Nucleus accumbens (tissue), 56 donors: ENCODE data around the gene ZNF764.
"Not testable (repeated sequence)": the region's sequence is repeated elsewhere in the genome, so short reads cannot be mapped to it uniquely, and the experiment has no call there.

Experiments
- DNase-seq, 56 donors: peaks; one replicate each; lab custom pipeline; 2025; lab: John Stamatoyannopoulos, UW

Gene ZNF764

GRCh38 chr16:30551781-30552180 is 6.4 kb downstream of the ZNF764 start:
- DNase-seq: no peak

GRCh38 chr16:30548416-30549253 is 9.5 kb downstream of the ZNF764 start:
- no peak for DNase-seq

DNA sequence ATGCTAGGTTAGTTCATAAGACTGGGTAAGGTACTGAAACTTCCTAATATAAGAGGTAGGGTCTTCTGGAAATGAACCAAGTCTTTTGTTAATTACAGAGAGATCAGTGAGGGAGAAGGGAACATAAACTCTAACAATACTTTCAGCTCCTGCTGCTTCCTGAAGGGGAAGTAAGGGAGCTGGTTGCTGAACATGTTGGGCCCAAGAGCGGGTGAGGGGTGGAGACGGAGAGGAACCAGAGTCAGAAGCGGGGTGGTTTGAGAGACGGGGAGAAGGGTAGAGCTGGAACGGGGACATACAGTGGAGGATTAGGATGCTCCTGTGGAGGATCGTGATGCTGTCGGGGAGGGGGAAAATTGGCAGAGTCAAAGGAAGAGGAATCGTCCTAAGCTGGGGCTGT is 12.1 kb downstream of the ZNF764 start:
- DNase-seq: no peak

DNA sequence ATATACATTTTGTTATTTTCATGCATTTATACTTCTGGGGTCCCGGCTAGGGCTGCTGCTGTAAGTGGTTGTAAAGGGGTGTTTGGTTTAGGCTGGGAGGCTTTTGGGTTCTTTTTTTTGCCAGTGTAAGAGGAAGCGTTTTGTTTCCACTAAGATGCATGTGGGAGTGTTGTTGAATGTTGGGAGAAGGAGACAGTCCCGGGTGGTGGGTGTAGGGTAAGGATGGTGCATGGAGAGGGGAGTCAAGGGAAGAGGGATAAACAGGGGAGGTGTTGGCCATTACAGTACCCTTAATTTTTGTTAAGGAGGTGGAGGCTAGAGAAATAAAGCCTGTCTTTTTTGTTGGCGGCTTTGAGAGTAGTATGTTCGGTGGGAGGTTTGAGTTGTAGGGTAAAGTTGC is 15.1 kb downstream of the ZNF764 start:
- no peak for DNase-seq

DNA sequence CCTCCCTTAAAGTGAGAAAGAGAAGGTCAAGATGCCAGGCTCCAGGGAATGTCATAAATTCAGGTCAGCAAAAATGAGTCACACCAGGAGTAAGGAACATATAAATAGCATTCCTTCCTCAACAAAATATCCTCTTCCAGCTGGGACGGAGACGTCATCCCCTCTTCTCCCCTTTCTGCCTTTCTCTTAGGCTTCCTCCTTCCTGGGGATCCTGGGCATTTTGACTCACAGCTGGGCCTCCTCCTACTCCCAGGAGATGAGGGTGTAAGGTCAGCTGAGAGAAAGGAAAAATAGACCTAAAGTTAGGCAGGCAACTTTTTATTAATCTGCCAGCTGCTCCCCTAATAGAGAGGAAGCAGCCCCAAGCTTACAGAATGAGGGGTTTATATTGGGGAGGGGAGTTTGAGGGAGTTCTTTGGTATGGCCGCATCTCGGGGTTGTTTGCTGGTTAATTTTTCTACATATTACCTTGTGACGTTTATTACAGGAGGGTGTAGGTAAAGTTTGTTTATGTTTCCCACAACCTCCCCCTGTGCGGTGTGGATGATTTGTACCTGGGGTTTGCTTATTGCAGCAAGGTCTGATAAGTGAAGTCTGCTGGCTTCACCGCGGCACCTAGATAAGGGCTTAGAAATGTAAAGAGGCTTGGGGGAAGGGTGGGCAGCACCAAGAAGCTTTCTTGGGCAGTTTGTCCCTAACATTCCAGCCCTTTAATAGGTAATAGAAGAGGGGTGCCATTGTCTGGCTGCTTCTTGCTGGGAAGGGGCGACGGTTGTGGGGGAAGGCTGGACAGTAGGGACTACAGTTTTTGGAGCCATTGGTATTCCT is 16.5 kb downstream of the ZNF764 start:
- no peak for DNase-seq

DNA sequence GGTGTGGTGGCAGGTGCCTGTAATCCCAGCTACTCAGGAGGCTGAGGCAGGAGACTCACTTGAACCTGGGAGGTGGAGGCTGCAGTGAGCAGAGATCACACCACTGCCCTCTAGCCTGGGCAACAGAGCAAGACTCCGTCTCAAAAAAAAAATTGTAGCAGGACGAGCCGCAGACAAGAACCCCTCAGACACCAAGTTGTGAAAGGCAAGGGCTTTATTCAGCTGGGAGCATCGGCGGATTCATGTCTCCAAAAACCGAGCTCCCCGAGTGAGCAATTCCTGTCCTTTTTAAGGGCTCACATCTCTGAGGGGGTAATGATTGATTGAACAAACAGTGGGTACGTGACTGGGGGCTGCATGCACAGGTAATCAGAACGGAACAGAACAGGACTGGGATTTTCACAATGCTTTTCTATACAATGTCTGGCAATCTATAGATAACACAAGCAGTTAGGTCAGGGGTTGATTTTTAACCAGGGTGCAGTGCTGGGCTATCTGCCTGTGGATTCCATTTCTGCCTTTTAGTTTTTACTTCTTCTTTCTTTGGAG is 17.2 kb downstream of the ZNF764 start:
- not testable (repeated sequence) for DNase-seq

- not testable (repeated sequence) for DNase-seq
Measured at GRCh38 chr16:30539986-30540526, 18.1 kb downstream of the ZNF764 start.

- DNase-seq: no peak
Measured at GRCh38 chr16:30539000-30539964, 18.9 kb downstream of the ZNF764 start.

GRCh38 chr16:30536391-30537024 is 21.7 kb downstream of the ZNF764 start:
- not testable (repeated sequence) for DNase-seq

GRCh38 chr16:30535777-30536190 is 22.4 kb downstream of the ZNF764 start:
- DNase-seq: peak in 34 of 56 donors; percentile 6 to 57 (median 29)

GRCh38 chr16:30535106-30535776 is 22.9 kb downstream of the ZNF764 start:
- peak in 1 of 56 donors; percentile 31 for DNase-seq

- peak; percentile 38 to 96 (median 90) for DNase-seq
Measured at GRCh38 chr16:30534368-30535105, 23.6 kb downstream of the ZNF764 start, which contains the start of gene ZNF747. ZNF747 (minus strand) TSS chr16:30534858; CDS start chr16:30534679, 179 bp downstream.

DNA sequence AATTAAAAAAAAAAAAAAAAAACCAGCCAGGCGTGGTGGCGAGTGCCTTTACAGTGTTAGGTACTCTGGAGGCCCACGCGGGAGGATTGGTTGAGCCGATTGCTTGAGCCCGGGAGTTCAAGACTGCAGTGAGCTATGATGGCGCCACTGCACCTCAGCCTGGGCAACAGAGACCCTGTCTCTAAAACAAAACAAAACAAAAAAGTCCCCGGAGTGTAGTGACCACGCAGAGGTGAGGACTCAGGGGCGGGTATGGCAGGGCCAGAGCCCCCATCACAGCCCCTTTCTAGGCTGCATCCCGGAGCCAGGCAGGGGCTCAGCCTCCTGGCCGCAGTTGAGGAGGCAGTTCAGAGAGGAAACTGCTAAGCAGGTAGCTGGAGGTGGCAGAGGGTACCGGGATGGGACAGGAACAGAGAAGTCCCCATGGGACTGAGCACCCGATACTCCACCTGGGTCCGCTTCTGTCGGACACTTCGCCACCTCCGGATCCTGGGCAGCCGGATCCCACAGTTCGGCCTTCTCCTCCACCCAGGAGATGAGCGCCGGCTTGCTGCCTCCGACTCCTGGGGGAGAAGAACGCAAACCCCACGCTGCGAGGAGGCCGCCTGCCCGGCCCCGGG is 24.3 kb downstream of the ZNF764 start:
- peak in 2 of 56 donors; percentile 22 to 33 for DNase-seq

DNA sequence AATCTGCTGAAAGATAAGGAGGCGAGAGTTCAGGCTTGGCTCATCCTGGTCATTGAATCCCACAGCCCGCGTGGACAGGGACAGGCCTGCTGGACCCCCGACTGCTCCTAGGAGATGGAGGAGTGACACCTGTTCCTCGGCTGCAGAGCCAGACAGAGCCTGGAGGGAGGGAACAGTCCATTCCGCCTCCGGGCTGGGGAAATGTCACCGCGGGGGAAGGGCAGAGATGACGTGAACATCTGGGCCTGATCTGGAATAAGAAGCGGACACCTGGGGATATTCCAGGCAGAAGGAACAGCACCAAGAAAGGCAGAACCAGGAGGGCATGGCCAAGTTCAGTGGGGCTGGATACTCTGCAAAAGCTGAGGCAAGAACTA is 25.0 kb downstream of the ZNF764 start:
- DNase-seq: no peak

DNA sequence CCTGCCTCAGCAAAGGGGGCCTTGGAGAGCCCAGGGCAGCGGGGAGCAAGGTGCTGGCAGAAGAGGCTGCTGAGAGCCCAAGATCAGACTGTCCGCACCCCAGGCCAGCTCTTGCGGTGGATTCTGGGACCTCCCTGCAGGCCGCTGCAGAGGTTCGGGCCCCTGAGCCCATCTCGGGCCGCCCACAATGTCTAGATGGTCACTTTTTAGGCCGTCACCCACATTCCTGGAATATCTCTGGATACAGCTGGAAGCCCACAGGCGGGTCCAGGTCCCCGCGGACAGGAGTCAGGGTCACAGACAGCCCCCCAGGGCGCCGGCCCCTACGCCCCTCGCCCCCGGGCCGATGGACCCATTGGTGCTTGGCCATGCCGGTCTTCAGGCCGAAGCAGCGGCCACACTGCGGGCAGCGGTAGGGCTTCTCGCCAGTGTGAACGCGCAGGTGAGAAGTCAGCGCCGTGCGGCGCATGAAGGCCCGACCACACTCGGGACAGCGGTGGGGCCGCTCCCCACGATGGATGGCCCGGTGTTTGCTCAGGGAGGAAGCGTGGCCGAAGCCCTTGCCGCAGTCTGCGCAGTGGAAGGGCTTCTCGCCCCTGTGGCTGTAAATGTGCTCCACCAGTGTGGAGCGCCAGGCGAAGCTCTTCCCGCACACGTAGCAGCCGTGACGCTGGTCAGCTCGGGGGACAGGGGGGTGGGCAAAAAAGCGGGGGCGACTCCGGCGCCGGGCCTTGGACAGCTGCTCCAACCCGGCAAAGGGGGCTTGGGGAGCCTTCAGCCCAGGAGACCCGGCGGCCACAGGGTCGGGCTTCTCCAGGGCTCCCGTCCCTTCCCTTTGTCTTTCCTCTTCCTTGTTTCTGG is 25.7 kb downstream of the ZNF764 start:
- no peak for DNase-seq
